GM12865 (cell line): ENCODE results near the gene HNRNPF.

Experiments used
- DNase-seq: peaks from one replicate; pipeline ENCODE4 v3.0.0; 2010; ENCODE audit warnings: low read depth
- H3K4me3 ChIP-seq: 2 replicates; pipeline ENCODE4 v1.5.1; 2011; ENCODE audit warnings: mild to moderate bottlenecking, low read depth, low read length, control low read depth
- CTCF ChIP-seq: IDR thresholded peaks from 2 replicates; pipeline ENCODE4 v1.5.1; 2011; ENCODE audit warnings: low read length, control low read depth, low read depth, inconsistent platforms; ENCODE audit not compliant: insufficient read depth; ENCODE audit errors: missing control alignments

Gene HNRNPF

DNA sequence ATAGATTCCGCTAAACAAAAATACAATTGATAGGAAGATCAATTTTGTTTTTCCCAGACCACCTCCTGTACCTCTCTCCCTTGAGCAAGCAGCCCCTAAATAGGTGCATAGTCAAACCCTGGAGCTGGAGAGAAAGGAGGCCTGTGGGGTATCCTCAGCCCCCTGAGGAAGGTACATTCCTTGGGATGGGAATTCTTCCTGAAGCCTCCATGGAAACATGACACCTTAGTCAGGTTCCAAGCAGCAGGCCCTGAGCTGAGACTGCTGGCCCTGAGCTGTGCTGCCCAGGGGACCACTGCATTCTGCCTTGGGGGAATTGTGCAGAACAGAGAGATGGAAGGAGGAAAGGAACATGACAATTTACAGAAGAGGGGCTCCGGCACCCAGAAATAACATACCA lies 7.4 kb downstream of the HNRNPF start:
- DNase-seq, result no peak
- peak overlapping the region; percentile 9 for H3K4me3 ChIP-seq
- TF ChIP-seq CTCF, result no peak

GRCh38 chr10:43399320-43400310 lies 9.4 kb downstream of the HNRNPF start:
- no peak for TF ChIP-seq CTCF
- no peak overlapping the region for H3K4me3 ChIP-seq
- DNase-seq, result no peak

DNA sequence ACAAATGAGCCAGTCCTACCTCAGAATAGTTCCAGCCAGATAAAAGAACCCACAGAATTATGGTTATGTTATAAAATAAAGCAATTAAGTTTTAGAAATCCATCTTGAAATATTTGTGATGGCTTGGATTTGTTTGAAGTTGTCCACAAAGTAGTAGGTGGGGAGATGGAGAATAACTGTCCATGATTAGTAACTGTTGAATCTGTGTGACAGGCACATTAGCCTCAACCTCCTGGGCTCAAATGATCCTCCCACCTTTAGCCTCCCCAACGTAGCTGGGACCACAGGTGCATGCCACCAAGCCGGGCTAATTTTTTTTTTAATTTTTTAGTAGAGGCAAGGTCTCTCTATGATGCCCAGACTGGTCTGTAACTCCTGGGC lies 10.1 kb downstream of the HNRNPF start:
- peak overlapping the region; percentile 90 for H3K4me3 ChIP-seq
- no peak for TF ChIP-seq CTCF
- DNase-seq, result no peak

DNA sequence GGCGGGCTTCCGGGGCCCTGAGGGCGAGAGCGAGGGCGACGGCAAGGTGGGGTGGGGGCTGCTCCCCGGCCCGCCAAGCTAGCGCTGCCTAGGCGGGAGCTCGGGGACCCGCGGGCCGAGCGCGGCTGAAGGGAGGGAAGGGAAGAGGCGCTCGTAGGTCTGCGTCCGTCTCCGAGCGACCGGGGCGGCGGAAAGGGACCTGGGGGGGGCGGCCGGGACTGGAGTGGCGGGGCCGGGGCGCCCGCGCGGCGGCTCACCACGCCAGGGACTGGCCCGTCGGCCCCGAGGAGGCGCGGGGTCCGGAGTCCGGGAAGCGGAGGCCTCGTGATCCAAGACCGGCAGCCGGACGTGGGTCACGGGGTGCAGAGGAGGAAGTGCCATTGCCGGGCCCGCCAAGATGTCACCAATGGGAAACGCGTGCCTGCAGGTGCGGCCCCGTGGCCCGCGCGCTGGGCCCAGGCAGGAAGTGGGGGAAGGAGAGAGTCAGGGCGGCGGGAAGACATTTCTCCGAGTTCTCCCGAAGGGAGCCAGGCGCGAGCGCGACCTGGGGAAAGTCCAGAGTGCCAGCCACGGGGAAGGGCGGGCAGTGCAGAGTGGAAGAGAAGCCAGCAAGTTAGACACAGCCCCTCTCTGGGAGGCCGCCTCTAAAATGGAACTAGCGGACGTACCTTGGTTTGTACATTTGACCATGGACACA lies 11.9 kb downstream of the HNRNPF start:
- peak overlapping the region; percentile 90 for H3K4me3 ChIP-seq
- DNase-seq, result peak; percentile 96

GRCh38 chr10:43396061-43396927 lies 12.7 kb downstream of the HNRNPF start:
- no peak for TF ChIP-seq CTCF
- H3K4me3 ChIP-seq, result peak overlapping the region; percentile 90
- peak; percentile 91 for DNase-seq

More for the DNA sequence above, 11.9 kb downstream of the HNRNPF start:
- no peak for TF ChIP-seq CTCF

- peak overlapping the region; percentile 90 for H3K4me3 ChIP-seq
- peak; percentile 57 for DNase-seq
- no peak for TF ChIP-seq CTCF
Observed at GRCh38 chr10:43395571-43396060, 13.4 kb downstream of the HNRNPF start.
